AG04449 (cell line): ENCODE data around the gene ERGIC3.
A peak's percentile ranks its signal among the peaks of the same experiment; 100 is the strongest.

Experiments used
- CTCF ChIA-PET: fragments of 350-600 bp; formaldehyde crosslinking; extraction: SDS; loops from one replicate; lab custom pipeline; 2021; ENCODE audit warnings: antibody characterized with exemption; lab: Yijun Ruan, JAX
- POLR2A ChIA-PET: fragments of 400-600, 350-600 bp; formaldehyde crosslinking; extraction: SDS; loops from one replicate; lab custom pipeline; 2020; ENCODE audit warnings: antibody characterized with exemption, inconsistent platforms; lab: Yijun Ruan, JAX
- DNase-seq: peaks from one replicate; pipeline ENCODE4 v3.0.0-alpha.2; 2010; ENCODE audit warnings: low read depth, low spot score
- H3K4me3 ChIP-seq: 2 replicates; pipeline ENCODE4 v1.5.1; 2011; ENCODE audit warnings: low read depth, mild to moderate bottlenecking, control low read depth, low read length
- CTCF ChIP-seq: IDR thresholded peaks from one replicate; pipeline ENCODE4 v1.5.1; 2011; ENCODE audit warnings: mild to moderate bottlenecking, moderate library complexity, low read length, control low read depth, inconsistent platforms; ENCODE audit not compliant: insufficient read depth; ENCODE audit errors: missing control alignments

ERGIC3 gene

GRCh38 chr20:35558451-35558850 lies 16.6 kb downstream of the ERGIC3 start:
- no peak for DNase-seq
- no peak for TF ChIP-seq CTCF
- CTCF ChIA-PET: no interaction called here
- POLR2A ChIA-PET: no interaction called here
- H3K4me3 ChIP-seq: no peak overlapping the region

- no peak overlapping the region for H3K4me3 ChIP-seq
- CTCF ChIA-PET: no interaction called here
- no peak for DNase-seq
- POLR2A ChIA-PET: no interaction called here
- TF ChIP-seq CTCF: no peak
These were observed 17.3 kb downstream of the ERGIC3 start for GRCh38 chr20:35559042-35559693.

GRCh38 chr20:35560105-35560511 lies 18.2 kb downstream of the ERGIC3 start:
- ChIA-PET POLR2A (no interaction called here), CTCF (no interaction called here)
- no peak overlapping the region for H3K4me3 ChIP-seq
- DNase-seq: no peak
- TF ChIP-seq CTCF: no peak

GRCh38 chr20:35560541-35560940 lies 18.7 kb downstream of the ERGIC3 start:
- no peak for TF ChIP-seq CTCF
- H3K4me3 ChIP-seq: no peak overlapping the region
- ChIA-PET CTCF (interaction anchor here (1.2 kb wide), 1 partner anchor 8 kb away, joined by 3 read pairs; no protein-coding TSS in a partner anchor), POLR2A (no interaction called here)
- DNase-seq: no peak

GRCh38 chr20:35561268-35561667 lies 19.4 kb downstream of the ERGIC3 start:
- DNase-seq: no peak
- CTCF ChIA-PET: interaction anchor here (1.2 kb wide), 1 partner anchor 9 kb away, joined by 3 read pairs; no protein-coding TSS in a partner anchor
- peak; percentile 50 for TF ChIP-seq CTCF
- POLR2A ChIA-PET: no interaction called here
- H3K4me3 ChIP-seq: no peak overlapping the region

GRCh38 chr20:35561671-35562070 lies 19.8 kb downstream of the ERGIC3 start:
- no peak for TF ChIP-seq CTCF
- CTCF ChIA-PET: interaction anchor here (1.2 kb wide), 1 partner anchor 9 kb away, joined by 3 read pairs; no protein-coding TSS in a partner anchor
- H3K4me3 ChIP-seq: no peak overlapping the region
- DNase-seq: no peak
- POLR2A ChIA-PET: no interaction called here
